H9 (cell line): ENCODE data around the gene EP300. TPM values are rescaled to one million over a fixed set of nuclear protein-coding genes. Genes with fewer than 3 reads are reported as not detected.

Experiments used
- DNase-seq: peaks from one replicate; pipeline ENCODE4 v3.0.0-alpha.2; 2017
- H2AFZ ChIP-seq: one replicate; pipeline ENCODE4 v1.6.1; 2013; ENCODE audit warnings: mild to moderate bottlenecking, low read length, control low read depth, moderate library complexity
- H2AK5ac ChIP-seq: 2 replicates; pipeline ENCODE4 v1.6.1; 2013; ENCODE audit warnings: low read length, control low read depth, mixed read lengths; ENCODE audit not compliant: insufficient read length
- H2BK120ac ChIP-seq: one replicate; pipeline ENCODE4 v1.6.1; 2013; ENCODE audit warnings: low read depth, mild to moderate bottlenecking, low read length, control low read depth, inconsistent platforms; ENCODE audit not compliant: poor library complexity, severe bottlenecking
- H2BK12ac ChIP-seq: 2 replicates; pipeline ENCODE4 v1.6.1; 2013; ENCODE audit warnings: low read length, control low read depth, mixed read lengths, low read depth; ENCODE audit not compliant: insufficient read length
- H2BK15ac ChIP-seq: 2 replicates; pipeline ENCODE4 v1.6.1; 2013; ENCODE audit warnings: low read depth, low read length, control low read depth
- H2BK20ac ChIP-seq: one replicate; pipeline ENCODE4 v1.6.1; 2013; ENCODE audit warnings: low read depth, mild to moderate bottlenecking, low read length, control low read depth, inconsistent platforms; ENCODE audit not compliant: poor library complexity, severe bottlenecking
- H2BK5ac ChIP-seq: 2 replicates; pipeline ENCODE4 v1.6.1; 2013; ENCODE audit warnings: low read length, control low read depth, mixed read lengths; ENCODE audit not compliant: insufficient read length
- H3K14ac ChIP-seq: 2 replicates; pipeline ENCODE4 v1.6.1; 2013; ENCODE audit warnings: low read length, control low read depth; ENCODE audit not compliant: insufficient read depth
- H3K18ac ChIP-seq: 2 replicates; pipeline ENCODE4 v1.6.1; 2013; ENCODE audit warnings: low read depth, mild to moderate bottlenecking, mixed read lengths, low read length, control low read depth; ENCODE audit not compliant: insufficient read length
- H3K23ac ChIP-seq: 2 replicates; pipeline ENCODE4 v1.6.1; 2013; ENCODE audit warnings: low read length, control low read depth, mixed read lengths, low read depth; ENCODE audit not compliant: insufficient read length
- H3K23me2 ChIP-seq: 2 replicates; pipeline ENCODE4 v1.6.1; 2013; ENCODE audit warnings: low read depth, mild to moderate bottlenecking, mixed read lengths, low read length, control low read depth; ENCODE audit not compliant: insufficient read length, poor library complexity, severe bottlenecking
- H3K27ac ChIP-seq: 2 replicates; pipeline ENCODE4 v1.5.1; 2013; ENCODE audit warnings: low read length, control low read depth, mixed read lengths, low read depth; ENCODE audit not compliant: insufficient read length
- H3K27me3 ChIP-seq: 2 replicates; pipeline ENCODE4 v1.6.1; 2013; ENCODE audit warnings: low read length, control low read depth, inconsistent platforms; ENCODE audit not compliant: insufficient read depth
- H3K4ac ChIP-seq: 2 replicates; pipeline ENCODE4 v1.6.1; 2013; ENCODE audit warnings: low read depth, mild to moderate bottlenecking, control low read depth, inconsistent platforms, low read length, moderate library complexity
- H3K4me1 ChIP-seq: 2 replicates; pipeline ENCODE4 v1.6.1; 2013; ENCODE audit warnings: low read length, control low read depth, inconsistent platforms; ENCODE audit not compliant: insufficient read depth
- H3K4me2 ChIP-seq: 2 replicates; pipeline ENCODE4 v1.6.1; 2013; ENCODE audit warnings: low read length, control low read depth, mixed read lengths; ENCODE audit not compliant: insufficient read length, insufficient read depth
- H3K56ac ChIP-seq: 2 replicates; pipeline ENCODE4 v1.6.1; 2013; ENCODE audit warnings: low read depth, mild to moderate bottlenecking, mixed read lengths, low read length, control low read depth; ENCODE audit not compliant: insufficient read length
- H3K79me1 ChIP-seq: 2 replicates; pipeline ENCODE4 v1.6.1; 2013; ENCODE audit warnings: low read depth, mild to moderate bottlenecking, moderate library complexity, low read length, control low read depth, inconsistent platforms; ENCODE audit not compliant: insufficient read depth, poor library complexity, severe bottlenecking
- H3K79me2 ChIP-seq: 2 replicates; pipeline ENCODE4 v1.6.1; 2013; ENCODE audit warnings: low read length, control low read depth, inconsistent platforms; ENCODE audit not compliant: insufficient read depth
- H3K9ac ChIP-seq: 2 replicates; pipeline ENCODE4 v1.6.1; 2013; ENCODE audit warnings: low read length, control low read depth, mixed read lengths; ENCODE audit not compliant: insufficient read length; ENCODE audit errors: extremely low read depth
- H3K9me3 ChIP-seq: one replicate; pipeline ENCODE4 v1.6.1; 2013; ENCODE audit warnings: low read depth, low read length, inconsistent platforms; ENCODE audit not compliant: control insufficient read depth
- H3T11ph ChIP-seq: one replicate; pipeline ENCODE4 v1.6.1; 2013; ENCODE audit warnings: mild to moderate bottlenecking, low read length, control low read depth, inconsistent platforms
- H4K20me1 ChIP-seq: one replicate; pipeline ENCODE4 v1.6.1; 2013; ENCODE audit not compliant: control insufficient read depth, insufficient read length, insufficient read depth
- H4K5ac ChIP-seq: 2 replicates; pipeline ENCODE4 v1.6.1; 2013; ENCODE audit warnings: low read depth, mild to moderate bottlenecking, mixed read lengths, low read length, control low read depth; ENCODE audit not compliant: insufficient read length
- H4K8ac ChIP-seq: replicated peaks from 2 replicates; pipeline ENCODE4 v1.6.1; 2013; ENCODE audit warnings: low read length, control low read depth, mixed read lengths, low read depth; ENCODE audit not compliant: insufficient read length
- H4K91ac ChIP-seq: 2 replicates; pipeline ENCODE4 v1.6.1; 2013; ENCODE audit warnings: low read depth, mild to moderate bottlenecking, moderate library complexity, mixed read lengths, low read length, control low read depth; ENCODE audit not compliant: insufficient read length
- H3K27ac Mint-ChIP-seq, 3 experiments: 2 replicates in 2 of 3; 3 replicates in 1 of 3; pipeline ENCODE4 v1.8.0; 2020 to 2021; ENCODE audit warnings: mixed read lengths in 3 of 3, mild to moderate bottlenecking in 1 of 3, moderate library complexity in 1 of 3
- H3K27me3 Mint-ChIP-seq: 2 replicates; pipeline ENCODE4 v1.8.0; 2021; ENCODE audit warnings: low read depth, mild to moderate bottlenecking, moderate library complexity, mixed read lengths
- H3K36me3 Mint-ChIP-seq, 3 experiments: 2 replicates in 2 of 3; 3 replicates in 1 of 3; pipeline ENCODE4 v1.8.0; 2020 to 2021; ENCODE audit warnings: low read depth in 3 of 3, mixed read lengths in 3 of 3; ENCODE audit not compliant: insufficient read depth in 1 of 3
- H3K4me1 Mint-ChIP-seq, 2 experiments: 2 replicates each; pipeline ENCODE4 v1.8.0; 2020; ENCODE audit warnings: mixed read lengths in 2 of 2
- H3K4me3 Mint-ChIP-seq, 2 experiments: 2 replicates in 1 of 2; 3 replicates in 1 of 2; pipeline ENCODE4 v1.8.0; 2020 to 2021; ENCODE audit warnings: mild to moderate bottlenecking in 2 of 2, mixed read lengths in 2 of 2, moderate library complexity in 1 of 2
- H3K9me3 Mint-ChIP-seq, 2 experiments: 2 replicates in 1 of 2; 3 replicates in 1 of 2; pipeline ENCODE4 v1.8.0; 2020; ENCODE audit warnings: mild to moderate bottlenecking in 2 of 2, mixed read lengths in 2 of 2, moderate library complexity in 1 of 2
- WGBS: extraction: QIAGEN DNeasy Blood & Tissue Kit; methylation state at CpG from one replicate; pipeline ENCODE4 v1.1.7; 2013; ENCODE audit warnings: missing lambda C conversion rate, low lambda C conversion rate, mixed read lengths; ENCODE audit not compliant: insufficient read length; ENCODE audit errors: extremely low coverage; 5-methylcytosine and 5-hydroxymethylcytosine counted together
- total RNA-seq: library from RNA; stranded (reverse); gene quantifications from 2 replicates; pipeline ENCODE4 v1.2.1, GENCODE V29; 2021
- TF ChIP-seq, protein P1 (sequence below): fragments of 200-600 bp; sonication (generic); conservative IDR thresholded peaks from 3 replicates; pipeline ENCODE4 v1.8.0; 2021; ENCODE audit warnings: antibody characterized with exemption, mild to moderate bottlenecking

Gene EP300
- total RNA-seq, 1 experiment from 2014 or later, result 136 TPM

DNA sequence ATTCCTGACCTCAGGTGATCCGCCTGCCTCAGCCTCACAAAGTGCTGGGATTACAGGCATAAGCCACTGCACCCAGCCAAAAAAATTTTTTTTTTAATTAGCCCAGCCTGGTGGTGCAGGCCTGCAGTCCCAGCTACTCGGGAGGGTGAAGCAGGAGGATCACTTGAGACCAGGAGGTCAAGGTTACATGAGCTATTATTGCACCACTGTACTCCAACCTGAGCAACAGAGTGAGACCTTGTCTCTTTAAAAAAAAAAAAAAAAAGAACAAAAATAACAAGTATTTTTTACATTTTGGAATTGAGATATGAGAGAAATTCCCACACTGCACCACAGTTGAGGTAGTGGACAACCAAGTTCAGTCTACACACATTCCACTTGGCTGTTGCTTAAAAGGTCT lies 99.1 kb downstream of the EP300 start:
- Histone ChIP-seq H3K23me2 (no peaks in the 10 kb centered on the region), H3T11ph (no peak overlapping the region), H3K9me3 (no peaks in the 10 kb centered on the region), H4K91ac (no peak overlapping the region), H3K27me3 (no peaks in the 10 kb centered on the region; the same call in 1 of the 2 replicates), H3K4me1 (no peaks in the 10 kb centered on the region), H3K4me2 (no peak overlapping the region), H3K56ac (no peak overlapping the region), H3K79me2 (no peaks in the 10 kb centered on the region), H3K4ac (no peak overlapping the region), H2BK120ac (no peak overlapping the region), H2AK5ac (no peak overlapping the region), H4K8ac (no peak overlapping the region), H2AFZ (no peak overlapping the region), H2BK12ac (no peak overlapping the region), H3K23ac (no peak overlapping the region), H3K9ac (no peak overlapping the region), H3K27ac (no peak overlapping the region), H4K5ac (no peak overlapping the region), H3K79me1 (no peaks in the 10 kb centered on the region), H4K20me1 (no peaks in the 10 kb centered on the region), H2BK5ac (no peak overlapping the region), H2BK15ac (no peak overlapping the region), H3K18ac (no peak overlapping the region), H3K14ac (no peak overlapping the region), H2BK20ac (no peak overlapping the region)
- no CpG with 5 or more reads among the region's 2 CpGs for WGBS
- Mint-ChIP-seq H3K9me3 (no peaks in the 10 kb centered on the region), H3K4me3 (no peak overlapping the region), H3K27me3 (peaks cover 9% of the 10 kb centered on the region), H3K4me1 (peaks cover under 1 to 7% of the 10 kb centered on the region in 2 experiments; a peak in 2 of 4 replicates), H3K36me3 (no peaks in the 10 kb centered on the region), H3K27ac (no peak overlapping the region)
- TF ChIP-seq, protein P1, sequence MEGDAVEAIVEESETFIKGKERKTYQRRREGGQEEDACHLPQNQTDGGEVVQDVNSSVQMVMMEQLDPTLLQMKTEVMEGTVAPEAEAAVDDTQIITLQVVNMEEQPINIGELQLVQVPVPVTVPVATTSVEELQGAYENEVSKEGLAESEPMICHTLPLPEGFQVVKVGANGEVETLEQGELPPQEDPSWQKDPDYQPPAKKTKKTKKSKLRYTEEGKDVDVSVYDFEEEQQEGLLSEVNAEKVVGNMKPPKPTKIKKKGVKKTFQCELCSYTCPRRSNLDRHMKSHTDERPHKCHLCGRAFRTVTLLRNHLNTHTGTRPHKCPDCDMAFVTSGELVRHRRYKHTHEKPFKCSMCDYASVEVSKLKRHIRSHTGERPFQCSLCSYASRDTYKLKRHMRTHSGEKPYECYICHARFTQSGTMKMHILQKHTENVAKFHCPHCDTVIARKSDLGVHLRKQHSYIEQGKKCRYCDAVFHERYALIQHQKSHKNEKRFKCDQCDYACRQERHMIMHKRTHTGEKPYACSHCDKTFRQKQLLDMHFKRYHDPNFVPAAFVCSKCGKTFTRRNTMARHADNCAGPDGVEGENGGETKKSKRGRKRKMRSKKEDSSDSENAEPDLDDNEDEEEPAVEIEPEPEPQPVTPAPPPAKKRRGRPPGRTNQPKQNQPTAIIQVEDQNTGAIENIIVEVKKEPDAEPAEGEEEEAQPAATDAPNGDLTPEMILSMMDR, result no peak
- DNase-seq, result no peak
